CD4-positive, alpha-beta memory T cell (primary cell): Measurements from ENCODE around the gene CENPP. TPM values are rescaled to one million over a fixed set of nuclear protein-coding genes. Genes with fewer than 3 reads are reported as not detected.

Experiments used
- CTCF ChIA-PET: fragments of 350-600 bp; sonication (Branson Sonifier 250); formaldehyde crosslinking; loops from one replicate; lab custom pipeline; 2021; ENCODE audit warnings: inconsistent platforms; ENCODE audit not compliant: partially characterized antibody; lab: Charles Lee
- POLR2A ChIA-PET: fragments of 350-600 bp; sonication (Branson Sonifier 250); formaldehyde crosslinking; loops from one replicate; lab custom pipeline; 2021; ENCODE audit not compliant: partially characterized antibody; lab: Charles Lee
- DNase-seq, 5 donors: peaks; one replicate each; pipeline versions ENCODE4 v3.0.0 to v3.0.0-alpha.2; 2020 to 2022; ENCODE audit warnings: mixed read lengths in 1 of 5
- H3K27ac ChIP-seq: one replicate; pipeline ENCODE4 v1.7.0; 2013; ENCODE audit warnings: low read depth, low read length
- H3K27me3 ChIP-seq: 2 replicates; pipeline ENCODE4 v1.7.0; 2013; ENCODE audit warnings: mild to moderate bottlenecking, low read length, moderate library complexity; ENCODE audit not compliant: insufficient read depth
- H3K36me3 ChIP-seq: 2 replicates; pipeline ENCODE4 v1.7.0; 2013; ENCODE audit warnings: mild to moderate bottlenecking, low read length, moderate library complexity; ENCODE audit not compliant: insufficient read depth
- H3K4me1 ChIP-seq: 2 replicates; pipeline ENCODE4 v1.7.0; 2013; ENCODE audit warnings: mild to moderate bottlenecking, low read length, moderate library complexity; ENCODE audit not compliant: insufficient read depth
- H3K4me3 ChIP-seq, 2 donors: one replicate each; pipeline ENCODE4 v1.7.0; 2013; ENCODE audit warnings: low read length in 2 of 2, mild to moderate bottlenecking in 1 of 2
- H3K9me3 ChIP-seq, 2 donors: one replicate each; pipeline ENCODE4 v1.7.0; 2013; ENCODE audit warnings: low read length in 2 of 2, control low read depth in 1 of 2; ENCODE audit not compliant: control insufficient read depth in 1 of 2
- H3K27ac Mint-ChIP-seq, 7 donors: one replicate each; pipeline ENCODE4 v1.8.0; 2020 to 2021; ENCODE audit warnings: mixed read lengths in 7 of 7, mild to moderate bottlenecking in 6 of 7, inconsistent platforms in 3 of 7, moderate library complexity in 3 of 7
- H3K27me3 Mint-ChIP-seq, 2 donors: one replicate each; pipeline ENCODE4 v1.8.0; 2020 to 2021; ENCODE audit warnings: mixed read lengths in 2 of 2
- H3K36me3 Mint-ChIP-seq, 2 donors: one replicate each; pipeline ENCODE4 v1.8.0; 2020 to 2021; ENCODE audit warnings: mixed read lengths in 2 of 2, inconsistent platforms in 1 of 2, mild to moderate bottlenecking in 1 of 2
- H3K4me1 Mint-ChIP-seq, 4 donors: one replicate each; pipeline ENCODE4 v1.8.0; 2020 to 2021; ENCODE audit warnings: mixed read lengths in 4 of 4, mild to moderate bottlenecking in 1 of 4
- H3K4me3 Mint-ChIP-seq, 8 donors: one replicate each; pipeline ENCODE4 v1.8.0; 2020 to 2021; ENCODE audit warnings: mixed read lengths in 8 of 8, mild to moderate bottlenecking in 7 of 8, moderate library complexity in 6 of 8, inconsistent platforms in 3 of 8
- H3K9me3 Mint-ChIP-seq, 8 donors: one replicate each; pipeline ENCODE4 v1.8.0; 2020 to 2021; ENCODE audit warnings: mixed read lengths in 8 of 8, mild to moderate bottlenecking in 5 of 8, inconsistent platforms in 3 of 8, moderate library complexity in 1 of 8
- intact Hi-C: fragments of 100-400 bp; cut with micrococcal nuclease; formaldehyde crosslinking; loops from one replicate; pipeline ENCODE4 v1.15.1; 2023
- polyA plus RNA-seq, 2 donors: library from polyadenylated mRNA; unstranded; fragments of 300-500 nt; fragmentation: Illumina TruSeq; gene quantifications; one replicate each; pipeline ENCODE4 v1.2.3, GENCODE V29; 2021
- total RNA-seq, 2 experiments: library from RNA; stranded (reverse); gene quantifications; one replicate each; pipeline ENCODE4 v1.2.3, GENCODE V29; 2021

CENPP gene
- total and polyA plus RNA-seq, 4 experiments from 2014 or later, result 0.55 to 9.5 (median 3.4) TPM

GRCh38 chr9:92422611-92423338 lies 97.0 kb downstream of the CENPP start:
- no peak overlapping the region for H3K4me3 Mint-ChIP-seq
- Histone ChIP-seq H3K36me3 (no peaks in the 10 kb centered on the region), H3K27ac (no peak overlapping the region), H3K9me3 (no peaks in the 10 kb centered on the region), H3K4me1 (no peaks in the 10 kb centered on the region), H3K27me3 (no peaks in the 10 kb centered on the region), H3K4me3 (no peak overlapping the region)
- peaks cover 0 to 1% (median 0%) of the 10 kb centered on the region in 4 donors for H3K4me1 Mint-ChIP-seq
- DNase-seq, result no peak
- H3K36me3 Mint-ChIP-seq, result peaks cover 0 to 5% of the 10 kb centered on the region in 2 donors
- intact Hi-C loops, result no loop called here
- no peak overlapping the region for H3K27ac Mint-ChIP-seq
- H3K9me3 Mint-ChIP-seq, result no peaks in the 10 kb centered on the region
- no peaks in the 10 kb centered on the region for H3K27me3 Mint-ChIP-seq
- POLR2A ChIA-PET, result no interaction called here
- CTCF ChIA-PET, result no interaction called here

- H3K4me3 Mint-ChIP-seq, result no peak overlapping the region
- no peaks in the 10 kb centered on the region for H3K9me3 Mint-ChIP-seq
- H3K27ac Mint-ChIP-seq, result no peak overlapping the region
- intact Hi-C loops, result no loop called here
- CTCF ChIA-PET, result no interaction called here
- no peaks in the 10 kb centered on the region for H3K4me1 Mint-ChIP-seq
- Histone ChIP-seq H3K4me1 (no peaks in the 10 kb centered on the region), H3K27ac (no peak overlapping the region), H3K9me3 (no peaks in the 10 kb centered on the region), H3K36me3 (no peaks in the 10 kb centered on the region), H3K27me3 (no peaks in the 10 kb centered on the region), H3K4me3 (no peak overlapping the region)
- DNase-seq, result no peak
- POLR2A ChIA-PET, result no interaction called here
- no peaks in the 10 kb centered on the region for H3K27me3 Mint-ChIP-seq
- peaks cover 0 to 5% of the 10 kb centered on the region in 2 donors for H3K36me3 Mint-ChIP-seq
Observed at GRCh38 chr9:92423612-92424011, 97.9 kb downstream of the CENPP start.

GRCh38 chr9:92424340-92424739 lies 98.6 kb downstream of the CENPP start, which contains the start of gene OMD:
Gene OMD, minus strand, starts transcription at chr9:92424471. Its CDS starts 6,913 bp downstream, at chr9:92417558.
- ChIA-PET CTCF (no interaction called here), POLR2A (no interaction called here)
- Histone ChIP-seq H3K9me3 (no peaks in the 10 kb centered on the region), H3K27me3 (no peaks in the 10 kb centered on the region), H3K27ac (no peak within 1 kb of the TSS), H3K36me3 (no peaks in the 10 kb centered on the region), H3K4me1 (no peaks in the 10 kb centered on the region), H3K4me3 (no peak within 1 kb of the TSS)
- DNase-seq, result no peak
- no peaks in the 10 kb centered on the region for H3K9me3 Mint-ChIP-seq
- peaks cover 0 to 5% of the 10 kb centered on the region in 2 donors for H3K36me3 Mint-ChIP-seq
- H3K4me3 Mint-ChIP-seq, result no peak within 1 kb of the TSS
- no peak within 1 kb of the TSS for H3K27ac Mint-ChIP-seq
- no peaks in the 10 kb centered on the region for H3K27me3 Mint-ChIP-seq
- no peaks in the 10 kb centered on the region for H3K4me1 Mint-ChIP-seq
- intact Hi-C loops, result no loop called here

DNA sequence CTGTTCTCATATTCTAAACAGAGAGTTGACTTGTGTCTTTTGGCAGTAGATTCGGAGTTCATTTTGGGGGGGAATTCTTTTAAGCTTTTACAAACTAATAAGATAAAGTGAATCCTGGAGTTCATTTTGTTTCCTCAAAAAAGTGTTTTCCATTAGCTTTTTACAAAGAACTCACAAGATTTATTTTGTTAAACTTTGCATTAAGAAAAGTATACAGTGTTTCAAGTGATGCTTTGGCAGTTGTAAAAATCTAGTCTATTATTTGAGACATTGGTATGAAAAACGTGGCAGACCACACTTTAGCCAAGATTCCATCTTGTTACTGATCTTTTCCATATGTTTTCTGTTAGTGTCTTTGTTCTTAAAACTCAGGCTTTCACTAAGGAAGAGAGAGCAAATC lies 99.7 kb downstream of the CENPP start:
- no peak overlapping the region for H3K4me3 ChIP-seq
- no peak overlapping the region for H3K4me3 Mint-ChIP-seq
- intact Hi-C loops, result no loop called here
- no peaks in the 10 kb centered on the region for H3K4me1 ChIP-seq
- DNase-seq, result no peak
- H3K27me3 ChIP-seq, result no peaks in the 10 kb centered on the region
- H3K27ac Mint-ChIP-seq, result no peak overlapping the region
- no peaks in the 10 kb centered on the region for H3K27me3 Mint-ChIP-seq
- peaks cover 0 to 1% of the 10 kb centered on the region in 2 donors for H3K36me3 Mint-ChIP-seq
- ChIA-PET POLR2A (no interaction called here), CTCF (no interaction called here)
- no peaks in the 10 kb centered on the region for H3K36me3 ChIP-seq
- no peaks in the 10 kb centered on the region for H3K9me3 ChIP-seq
- H3K4me1 Mint-ChIP-seq, result no peaks in the 10 kb centered on the region
- no peaks in the 10 kb centered on the region for H3K9me3 Mint-ChIP-seq
- no peak overlapping the region for H3K27ac ChIP-seq

GRCh38 chr9:92426501-92427145 lies 100.9 kb downstream of the CENPP start:
- DNase-seq, result no peak
- no peaks in the 10 kb centered on the region for H3K27me3 Mint-ChIP-seq
- intact Hi-C loops, result no loop called here
- no peak overlapping the region for H3K4me3 ChIP-seq
- no peaks in the 10 kb centered on the region for H3K27me3 ChIP-seq
- no peak overlapping the region for H3K27ac Mint-ChIP-seq
- H3K27ac ChIP-seq, result no peak overlapping the region
- no peaks in the 10 kb centered on the region for H3K4me1 Mint-ChIP-seq
- ChIA-PET CTCF (no interaction called here), POLR2A (no interaction called here)
- H3K36me3 Mint-ChIP-seq, result no peaks in the 10 kb centered on the region
- no peaks in the 10 kb centered on the region for H3K9me3 Mint-ChIP-seq
- no peaks in the 10 kb centered on the region for H3K9me3 ChIP-seq
- no peaks in the 10 kb centered on the region for H3K36me3 ChIP-seq
- H3K4me3 Mint-ChIP-seq, result no peak overlapping the region
- H3K4me1 ChIP-seq, result no peaks in the 10 kb centered on the region

- H3K4me1 Mint-ChIP-seq, result peaks cover 0 to 1% (median 0%) of the 10 kb centered on the region in 4 donors
- ChIA-PET CTCF (no interaction called here), POLR2A (no interaction called here)
- no peaks in the 10 kb centered on the region for H3K27me3 ChIP-seq
- intact Hi-C loops, result no loop called here
- H3K36me3 ChIP-seq, result no peaks in the 10 kb centered on the region
- no peaks in the 10 kb centered on the region for H3K4me1 ChIP-seq
- DNase-seq, result no peak
- H3K27ac ChIP-seq, result no peak overlapping the region
- H3K27me3 Mint-ChIP-seq, result no peaks in the 10 kb centered on the region
- no peaks in the 10 kb centered on the region for H3K36me3 Mint-ChIP-seq
- H3K9me3 Mint-ChIP-seq, result no peaks in the 10 kb centered on the region
- no peak overlapping the region for H3K4me3 ChIP-seq
- H3K27ac Mint-ChIP-seq, result no peak overlapping the region
- no peak overlapping the region for H3K4me3 Mint-ChIP-seq
- H3K9me3 ChIP-seq, result no peaks in the 10 kb centered on the region
Observed at GRCh38 chr9:92429836-92430235, 104.1 kb downstream of the CENPP start.

- peaks cover 0 to 1% (median 0%) of the 10 kb centered on the region in 4 donors for H3K4me1 Mint-ChIP-seq
- Histone ChIP-seq H3K27me3 (no peaks in the 10 kb centered on the region), H3K9me3 (no peaks in the 10 kb centered on the region), H3K4me1 (no peaks in the 10 kb centered on the region), H3K27ac (no peak overlapping the region), H3K4me3 (no peak overlapping the region), H3K36me3 (no peaks in the 10 kb centered on the region)
- H3K27me3 Mint-ChIP-seq, result no peaks in the 10 kb centered on the region
- no peaks in the 10 kb centered on the region for H3K9me3 Mint-ChIP-seq
- intact Hi-C loops, result no loop called here
- CTCF ChIA-PET, result no interaction called here
- no peak overlapping the region for H3K4me3 Mint-ChIP-seq
- DNase-seq, result no peak
- H3K36me3 Mint-ChIP-seq, result no peaks in the 10 kb centered on the region
- POLR2A ChIA-PET, result no interaction called here
- H3K27ac Mint-ChIP-seq, result no peak overlapping the region
Observed at GRCh38 chr9:92432350-92432749, 106.6 kb downstream of the CENPP start.
